Measurements from ENCODE around the gene PTK6. TPM values are rescaled to one million over a fixed set of nuclear protein-coding genes. Genes with fewer than 3 reads are reported as not detected.
A peak's percentile ranks its signal among the peaks of the same experiment; 100 is the strongest.

Gene PTK6
- polyA plus RNA-seq, 4 donors: 0.56 to 87.0 (median 47.5) TPM

- Histone ChIP-seq H3K4me3 (ENCODE audit: low read depth in 1 of 3, low read length in 3 of 3) (no peak overlapping the region), H3K36me3 (ENCODE audit: control insufficient read depth in 3 of 3, insufficient read depth in 2 of 3, low read depth in 1 of 3, low read length in 3 of 3) (no peaks in the 10 kb centered on the region), H3K27ac (ENCODE audit: low read depth in 1 of 3, low read length in 2 of 3) (no peak overlapping the region), H3K4me1 (ENCODE audit: control insufficient read depth in 3 of 3, insufficient read depth in 2 of 3, low read depth in 1 of 3, low read length in 2 of 3) (peaks cover 0 to 7% (median 0%) of the 10 kb centered on the region in 3 donors), H3K27me3 (ENCODE audit: control insufficient read depth in 3 of 3, insufficient read depth in 3 of 3, low read length in 3 of 3) (peaks cover 7 to 66% (median 25%) of the 10 kb centered on the region in 3 donors), H3K9me3 (ENCODE audit: control insufficient read depth in 2 of 2, insufficient read depth in 1 of 2, low read depth in 1 of 2, low read length in 1 of 2) (peaks cover 0 to 12% of the 10 kb centered on the region in 2 donors)
- DNase-seq (no peak), FAIRE-seq (no peak)
- WGBS, 3 donors: 75 to 82% (median 81%) methylated on average over 27 of the region's 27 CpGs
Measured at GRCh38 chr20:63500902-63501817, 36.0 kb downstream of the PTK6 start.

- peaks cover 0 to 6% of the 10 kb centered on the region in 2 donors for H3K9me3 ChIP-seq (ENCODE audit: control insufficient read depth in 2 of 2, insufficient read depth in 1 of 2, low read depth in 1 of 2, low read length in 1 of 2)
- H3K27me3 ChIP-seq (ENCODE audit: control insufficient read depth in 3 of 3, insufficient read depth in 3 of 3, low read length in 3 of 3): peaks cover 7 to 68% (median 22%) of the 10 kb centered on the region in 3 donors
- no peak overlapping the region for H3K27ac ChIP-seq (ENCODE audit: low read depth in 1 of 3, low read length in 2 of 3)
- H3K4me3 ChIP-seq (ENCODE audit: low read depth in 1 of 3, low read length in 3 of 3): no peak overlapping the region
- DNase-seq (no peak), FAIRE-seq (no peak)
- peaks cover 0 to 9% (median 0%) of the 10 kb centered on the region in 3 donors for H3K4me1 ChIP-seq (ENCODE audit: control insufficient read depth in 3 of 3, insufficient read depth in 2 of 3, low read depth in 1 of 3, low read length in 2 of 3)
- H3K36me3 ChIP-seq (ENCODE audit: control insufficient read depth in 3 of 3, insufficient read depth in 2 of 3, low read depth in 1 of 3, low read length in 3 of 3): no peaks in the 10 kb centered on the region
- WGBS, 3 donors: 63 to 85% (median 67%) methylated on average over 23 to 24 of the region's 24 CpGs
Measured at GRCh38 chr20:63500151-63500901, 36.9 kb downstream of the PTK6 start.

GRCh38 chr20:63499338-63499969 is 37.7 kb downstream of the PTK6 start:
- no peak overlapping the region for H3K27ac ChIP-seq (ENCODE audit: low read depth in 1 of 3, low read length in 2 of 3)
- H3K9me3 ChIP-seq (ENCODE audit: control insufficient read depth in 2 of 2, insufficient read depth in 1 of 2, low read depth in 1 of 2, low read length in 1 of 2): no peaks in the 10 kb centered on the region
- no peaks in the 10 kb centered on the region for H3K36me3 ChIP-seq (ENCODE audit: control insufficient read depth in 3 of 3, insufficient read depth in 2 of 3, low read depth in 1 of 3, low read length in 3 of 3)
- DNase-seq (no peak), FAIRE-seq (no peak)
- H3K27me3 ChIP-seq (ENCODE audit: control insufficient read depth in 3 of 3, insufficient read depth in 3 of 3, low read length in 3 of 3): peaks cover 7 to 73% (median 16%) of the 10 kb centered on the region in 3 donors
- H3K4me3 ChIP-seq (ENCODE audit: low read depth in 1 of 3, low read length in 3 of 3): peak overlapping the region in 1 of 3 donors; percentile 50
- 8 to 17% (median 11%) methylated on average over 27 to 48 of the region's 48 CpGs for WGBS, 3 donors
- H3K4me1 ChIP-seq (ENCODE audit: control insufficient read depth in 3 of 3, insufficient read depth in 2 of 3, low read depth in 1 of 3, low read length in 2 of 3): peaks cover 0 to 9% (median 0%) of the 10 kb centered on the region in 3 donors

DNA sequence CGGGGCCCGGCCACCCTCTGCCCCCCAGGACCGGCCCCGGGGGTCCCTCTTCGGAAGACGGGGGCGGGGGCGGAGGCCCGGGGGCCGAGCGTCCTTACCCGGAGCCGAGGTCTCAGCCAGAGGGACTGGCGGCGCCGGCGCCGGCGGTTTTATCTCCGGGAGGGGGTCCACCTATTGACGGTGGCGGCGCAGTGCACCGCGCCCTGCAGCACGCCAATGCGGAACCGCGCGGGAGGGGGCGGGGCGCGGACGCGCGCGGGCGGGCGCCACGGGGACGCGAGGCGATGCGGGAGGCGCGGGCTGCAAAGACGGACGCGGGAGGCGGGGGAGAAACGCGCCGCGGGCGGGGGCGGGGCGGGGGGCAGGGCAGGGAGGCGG is 38.2 kb downstream of the PTK6 start, which contains the start of gene EEF1A2:
EEF1A2 (minus strand) TSS at position 124 of the 378 bp plus-strand sequence. CDS start 1,320 bp downstream, outside the sequence.
- H3K27me3 ChIP-seq (ENCODE audit: control insufficient read depth in 3 of 3, insufficient read depth in 3 of 3, low read length in 3 of 3): peaks cover 7 to 74% (median 13%) of the 10 kb centered on the region in 3 donors
- 1 to 4% (median 2%) methylated on average over 17 to 58 of the region's 58 CpGs for WGBS, 3 donors
- no peak within 1 kb of the TSS for H3K27ac ChIP-seq (ENCODE audit: low read depth in 1 of 3, low read length in 2 of 3)
- no peaks in the 10 kb centered on the region for H3K9me3 ChIP-seq (ENCODE audit: control insufficient read depth in 2 of 2, insufficient read depth in 1 of 2, low read depth in 1 of 2, low read length in 1 of 2)
- H3K4me1 ChIP-seq (ENCODE audit: control insufficient read depth in 3 of 3, insufficient read depth in 2 of 3, low read depth in 1 of 3, low read length in 2 of 3): peaks cover 0 to 9% (median 0%) of the 10 kb centered on the region in 3 donors
- DNase-seq: no peak
- FAIRE-seq: no peak
- no peaks in the 10 kb centered on the region for H3K36me3 ChIP-seq (ENCODE audit: control insufficient read depth in 3 of 3, insufficient read depth in 2 of 3, low read depth in 1 of 3, low read length in 3 of 3)
- peak within 1 kb of the TSS in 1 of 3 donors; percentile 50 for H3K4me3 ChIP-seq (ENCODE audit: low read depth in 1 of 3, low read length in 3 of 3)

- Histone ChIP-seq H3K36me3 (ENCODE audit: control insufficient read depth in 3 of 3, insufficient read depth in 2 of 3, low read depth in 1 of 3, low read length in 3 of 3) (no peaks in the 10 kb centered on the region), H3K4me3 (ENCODE audit: low read depth in 1 of 3, low read length in 3 of 3) (peak overlapping the region in 1 of 3 donors; percentile 50), H3K27ac (ENCODE audit: low read depth in 1 of 3, low read length in 2 of 3) (no peak overlapping the region), H3K27me3 (ENCODE audit: control insufficient read depth in 3 of 3, insufficient read depth in 3 of 3, low read length in 3 of 3) (peaks cover 7 to 66% (median 13%) of the 10 kb centered on the region in 3 donors), H3K4me1 (ENCODE audit: control insufficient read depth in 3 of 3, insufficient read depth in 2 of 3, low read depth in 1 of 3, low read length in 2 of 3) (peaks cover 0 to 9% (median 0%) of the 10 kb centered on the region in 3 donors), H3K9me3 (ENCODE audit: control insufficient read depth in 2 of 2, insufficient read depth in 1 of 2, low read depth in 1 of 2, low read length in 1 of 2) (no peaks in the 10 kb centered on the region)
- 2 to 6% (median 3%) methylated on average over 33 to 60 of the region's 60 CpGs for WGBS, 3 donors
- DNase-seq (no peak), FAIRE-seq (no peak)
Measured at GRCh38 chr20:63497946-63498935, 38.9 kb downstream of the PTK6 start.

GRCh38 chr20:63497138-63497945 is 39.8 kb downstream of the PTK6 start:
- Histone ChIP-seq H3K9me3 (ENCODE audit: control insufficient read depth in 2 of 2, insufficient read depth in 1 of 2, low read depth in 1 of 2, low read length in 1 of 2) (no peaks in the 10 kb centered on the region), H3K36me3 (ENCODE audit: control insufficient read depth in 3 of 3, insufficient read depth in 2 of 3, low read depth in 1 of 3, low read length in 3 of 3) (no peaks in the 10 kb centered on the region), H3K27ac (ENCODE audit: low read depth in 1 of 3, low read length in 2 of 3) (no peak overlapping the region), H3K27me3 (ENCODE audit: control insufficient read depth in 3 of 3, insufficient read depth in 3 of 3, low read length in 3 of 3) (peaks cover 7 to 58% (median 13%) of the 10 kb centered on the region in 3 donors), H3K4me3 (ENCODE audit: low read depth in 1 of 3, low read length in 3 of 3) (no peak overlapping the region), H3K4me1 (ENCODE audit: control insufficient read depth in 3 of 3, insufficient read depth in 2 of 3, low read depth in 1 of 3, low read length in 2 of 3) (peaks cover 0 to 9% (median 0%) of the 10 kb centered on the region in 3 donors)
- FAIRE-seq (no peak), DNase-seq (no peak)
- 50 to 64% (median 51%) methylated on average over 19 to 20 of the region's 20 CpGs for WGBS, 3 donors

- FAIRE-seq (no peak), DNase-seq (no peak)
- Histone ChIP-seq H3K9me3 (ENCODE audit: control insufficient read depth in 2 of 2, insufficient read depth in 1 of 2, low read depth in 1 of 2, low read length in 1 of 2) (no peaks in the 10 kb centered on the region), H3K4me3 (ENCODE audit: low read depth in 1 of 3, low read length in 3 of 3) (no peak overlapping the region), H3K4me1 (ENCODE audit: control insufficient read depth in 3 of 3, insufficient read depth in 2 of 3, low read depth in 1 of 3, low read length in 2 of 3) (peaks cover 0 to 9% (median 0%) of the 10 kb centered on the region in 3 donors), H3K27ac (ENCODE audit: low read depth in 1 of 3, low read length in 2 of 3) (no peak overlapping the region), H3K36me3 (ENCODE audit: control insufficient read depth in 3 of 3, insufficient read depth in 2 of 3, low read depth in 1 of 3, low read length in 3 of 3) (no peaks in the 10 kb centered on the region), H3K27me3 (ENCODE audit: control insufficient read depth in 3 of 3, insufficient read depth in 3 of 3, low read length in 3 of 3) (peaks cover 7 to 54% (median 13%) of the 10 kb centered on the region in 3 donors)
- WGBS, 3 donors: 51 to 59% (median 57%) methylated on average over 15 to 16 of the region's 16 CpGs
Measured at GRCh38 chr20:63496596-63497120, 40.5 kb downstream of the PTK6 start.

Measured in small intestine (tissue), 7 donors.